Astrocyte (in vitro differentiated cells and primary cell): ENCODE data around the gene WDR81. TPM values are rescaled to one million over a fixed set of nuclear protein-coding genes. Genes with fewer than 3 reads are reported as not detected.
"Not testable (repeated sequence)": the region's sequence is repeated elsewhere in the genome, so short reads cannot be mapped to it uniquely, and the experiment has no call there.

ENCODE experiments used
- DNase-seq: peaks from one replicate; pipeline ENCODE4 v3.0.0-alpha.2; 2010; ENCODE audit warnings: low read depth
- FAIRE-seq: peaks from 2 replicates; lab custom pipeline; 2011; peaks lifted over from hg19 to GRCh38; lab: Jason Lieb, UNC
- H2AFZ ChIP-seq: 2 replicates; pipeline ENCODE4 v1.6.0; 2012; ENCODE audit warnings: low read depth, low read length, inconsistent platforms
- H3K27ac ChIP-seq: 2 replicates; pipeline ENCODE4 v1.5.1; 2011; ENCODE audit warnings: low read depth, low read length, inconsistent platforms
- H3K27me3 ChIP-seq: 2 replicates; pipeline ENCODE4 v1.6.0; 2011; ENCODE audit warnings: low read length, inconsistent platforms; ENCODE audit not compliant: insufficient read depth
- H3K36me3 ChIP-seq: 2 replicates; pipeline ENCODE4 v1.5.1; 2011; ENCODE audit warnings: low read length, inconsistent platforms; ENCODE audit not compliant: insufficient read depth
- H3K4me1 ChIP-seq: 2 replicates; pipeline ENCODE4 v1.5.1; 2011; ENCODE audit warnings: low read length, inconsistent platforms; ENCODE audit not compliant: insufficient read depth
- H3K4me2 ChIP-seq: 2 replicates; pipeline ENCODE4 v1.6.0; 2012; ENCODE audit warnings: low read length, inconsistent platforms
- H3K4me3 ChIP-seq: 2 replicates; pipeline ENCODE4 v1.5.1; 2011; ENCODE audit warnings: low read depth, mild to moderate bottlenecking, low read length, inconsistent platforms; ENCODE audit not compliant: insufficient read depth
- H3K79me2 ChIP-seq: 2 replicates; pipeline ENCODE4 v1.6.0; 2012; ENCODE audit warnings: mild to moderate bottlenecking, low read length, inconsistent platforms; ENCODE audit not compliant: insufficient read depth
- H3K9ac ChIP-seq: 2 replicates; pipeline ENCODE4 v1.6.0; 2012; ENCODE audit warnings: mild to moderate bottlenecking, low read length, inconsistent platforms
- H3K9me3 ChIP-seq: 2 replicates; pipeline ENCODE4 v1.5.1; 2012; ENCODE audit warnings: low read depth, mild to moderate bottlenecking, low read length, inconsistent platforms; ENCODE audit not compliant: insufficient read depth
- H4K20me1 ChIP-seq: 2 replicates; pipeline ENCODE4 v1.6.0; 2012; ENCODE audit warnings: low read length, inconsistent platforms; ENCODE audit not compliant: insufficient read depth
- H3K27ac Mint-ChIP-seq: one replicate; pipeline ENCODE4 v1.8.0; 2021; ENCODE audit warnings: mild to moderate bottlenecking, mixed read lengths; ENCODE audit not compliant: unreplicated experiment
- H3K27me3 Mint-ChIP-seq: one replicate; pipeline ENCODE4 v1.8.0; 2021; ENCODE audit warnings: low read depth, mixed read lengths; ENCODE audit not compliant: unreplicated experiment
- H3K36me3 Mint-ChIP-seq: one replicate; pipeline ENCODE4 v1.8.0; 2021; ENCODE audit warnings: low read depth, mixed read lengths; ENCODE audit not compliant: unreplicated experiment
- H3K4me1 Mint-ChIP-seq: one replicate; pipeline ENCODE4 v1.8.0; 2021; ENCODE audit warnings: low read depth, mixed read lengths; ENCODE audit not compliant: unreplicated experiment
- H3K4me3 Mint-ChIP-seq: one replicate; pipeline ENCODE4 v1.8.0; 2021; ENCODE audit warnings: mild to moderate bottlenecking, moderate library complexity, mixed read lengths; ENCODE audit not compliant: unreplicated experiment
- H3K9me3 Mint-ChIP-seq: one replicate; pipeline ENCODE4 v1.8.0; 2021; ENCODE audit warnings: mild to moderate bottlenecking, mixed read lengths; ENCODE audit not compliant: unreplicated experiment
- EZH2 ChIP-seq: IDR thresholded peaks from 2 replicates; pipeline ENCODE4 v1.6.1; 2012; ENCODE audit warnings: mild to moderate bottlenecking, low read length, inconsistent platforms; ENCODE audit not compliant: insufficient read depth
- total RNA-seq: library from RNA; stranded (reverse); gene quantifications from 2 replicates; pipeline ENCODE4 v1.2.1, GENCODE V29; 2021
- TF ChIP-seq, protein P1 (sequence below): IDR thresholded peaks from 2 replicates; pipeline ENCODE4 v1.5.1; 2011; ENCODE audit warnings: low read depth, mild to moderate bottlenecking, inconsistent platforms, low read length, moderate library complexity; ENCODE audit not compliant: insufficient read depth

Gene WDR81
- total RNA-seq, 1 donor from 2014 or later = 12.3 TPM

DNA sequence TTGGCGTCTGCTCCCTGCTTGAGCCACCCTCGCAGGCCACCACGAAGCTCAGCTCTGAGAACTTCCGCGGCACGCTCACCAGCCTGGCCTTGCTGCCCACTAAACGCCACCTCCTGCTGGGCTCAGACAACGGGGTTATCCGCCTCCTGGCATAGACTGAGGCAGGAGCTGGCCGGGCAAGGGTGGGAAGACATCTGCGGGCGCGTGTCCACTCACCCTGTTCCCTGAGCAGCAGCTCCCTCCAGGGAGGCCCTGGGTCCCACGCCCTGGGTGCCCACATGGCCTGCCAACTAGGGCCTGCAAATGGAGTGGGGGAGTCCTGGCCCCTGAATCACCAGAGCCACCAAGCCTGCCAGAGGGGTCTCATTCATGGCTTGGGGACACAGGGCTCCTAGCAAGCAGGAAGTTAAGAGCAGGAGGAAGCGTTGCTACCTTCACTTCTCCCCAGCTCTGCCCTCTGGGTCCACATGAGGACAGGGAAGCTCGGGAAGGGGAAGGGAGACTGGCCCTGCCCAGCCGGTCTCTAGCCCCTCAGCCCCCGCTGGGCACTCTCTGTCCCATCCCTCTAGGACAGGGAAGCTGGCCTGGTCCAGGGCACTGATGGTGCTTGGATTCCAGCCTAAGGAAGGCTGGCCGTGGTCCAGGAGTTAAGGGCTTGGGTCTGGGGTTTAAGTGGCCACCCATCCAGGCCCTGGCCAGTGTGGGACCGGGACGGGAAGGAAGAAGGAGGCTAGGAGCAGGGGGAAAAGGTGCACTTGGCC lies 13.2 kb downstream of the WDR81 start:
- Histone ChIP-seq H3K4me1 (peaks cover 7% of the 10 kb centered on the region), H3K9ac (no peak overlapping the region), H4K20me1 (peaks cover 14% of the 10 kb centered on the region), H3K36me3 (no peaks in the 10 kb centered on the region), H3K27me3 (no peaks in the 10 kb centered on the region), H3K4me3 (no peak overlapping the region), H3K9me3 (no peaks in the 10 kb centered on the region), H3K4me2 (no peak overlapping the region), H3K79me2 (no peaks in the 10 kb centered on the region), H2AFZ (no peak overlapping the region), H3K27ac (no peak overlapping the region)
- Mint-ChIP-seq H3K27me3 (peaks cover 3% of the 10 kb centered on the region), H3K4me1 (peaks cover 10% of the 10 kb centered on the region), H3K9me3 (no peaks in the 10 kb centered on the region), H3K36me3 (peaks cover 4% of the 10 kb centered on the region), H3K27ac (peak overlapping the region; percentile 18), H3K4me3 (no peak overlapping the region)
- no peak for TF ChIP-seq EZH2
- TF ChIP-seq, protein P1, sequence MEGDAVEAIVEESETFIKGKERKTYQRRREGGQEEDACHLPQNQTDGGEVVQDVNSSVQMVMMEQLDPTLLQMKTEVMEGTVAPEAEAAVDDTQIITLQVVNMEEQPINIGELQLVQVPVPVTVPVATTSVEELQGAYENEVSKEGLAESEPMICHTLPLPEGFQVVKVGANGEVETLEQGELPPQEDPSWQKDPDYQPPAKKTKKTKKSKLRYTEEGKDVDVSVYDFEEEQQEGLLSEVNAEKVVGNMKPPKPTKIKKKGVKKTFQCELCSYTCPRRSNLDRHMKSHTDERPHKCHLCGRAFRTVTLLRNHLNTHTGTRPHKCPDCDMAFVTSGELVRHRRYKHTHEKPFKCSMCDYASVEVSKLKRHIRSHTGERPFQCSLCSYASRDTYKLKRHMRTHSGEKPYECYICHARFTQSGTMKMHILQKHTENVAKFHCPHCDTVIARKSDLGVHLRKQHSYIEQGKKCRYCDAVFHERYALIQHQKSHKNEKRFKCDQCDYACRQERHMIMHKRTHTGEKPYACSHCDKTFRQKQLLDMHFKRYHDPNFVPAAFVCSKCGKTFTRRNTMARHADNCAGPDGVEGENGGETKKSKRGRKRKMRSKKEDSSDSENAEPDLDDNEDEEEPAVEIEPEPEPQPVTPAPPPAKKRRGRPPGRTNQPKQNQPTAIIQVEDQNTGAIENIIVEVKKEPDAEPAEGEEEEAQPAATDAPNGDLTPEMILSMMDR = no peak
- FAIRE-seq (no peak), DNase-seq (no peak)

DNA sequence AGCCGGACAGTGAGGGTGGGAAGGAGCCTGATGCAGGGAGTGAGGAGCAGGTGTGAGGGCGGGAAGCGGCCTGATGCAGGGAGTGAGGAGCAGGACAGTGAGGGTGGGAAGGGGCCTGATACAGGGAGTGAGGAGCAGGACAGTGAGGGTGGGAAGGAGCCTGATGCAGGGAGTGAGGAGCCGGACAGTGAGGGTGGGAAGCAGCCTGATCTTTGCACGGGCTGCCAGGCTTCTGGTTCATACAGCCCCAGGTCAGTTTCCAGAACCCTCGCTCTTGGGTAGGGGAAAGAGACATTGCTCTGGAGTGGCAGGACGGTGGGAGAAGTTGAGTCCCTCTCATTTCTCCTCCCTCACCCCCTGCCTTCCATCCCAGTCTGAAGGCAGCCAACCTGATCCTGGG lies 17.4 kb downstream of the WDR81 start:
- H3K36me3 Mint-ChIP-seq, H3K9me3 ChIP-seq, H3K79me2 ChIP-seq, H3K4me3 ChIP-seq, H3K27ac ChIP-seq, H3K4me1 ChIP-seq, H3K36me3 ChIP-seq, H3K4me2 ChIP-seq, H4K20me1 ChIP-seq, H3K9me3 Mint-ChIP-seq, FAIRE-seq, H3K4me3 Mint-ChIP-seq, DNase-seq, H2AFZ ChIP-seq, H3K4me1 Mint-ChIP-seq, H3K27me3 Mint-ChIP-seq, H3K27me3 ChIP-seq, H3K9ac ChIP-seq, H3K27ac Mint-ChIP-seq: not testable (repeated sequence)

DNA sequence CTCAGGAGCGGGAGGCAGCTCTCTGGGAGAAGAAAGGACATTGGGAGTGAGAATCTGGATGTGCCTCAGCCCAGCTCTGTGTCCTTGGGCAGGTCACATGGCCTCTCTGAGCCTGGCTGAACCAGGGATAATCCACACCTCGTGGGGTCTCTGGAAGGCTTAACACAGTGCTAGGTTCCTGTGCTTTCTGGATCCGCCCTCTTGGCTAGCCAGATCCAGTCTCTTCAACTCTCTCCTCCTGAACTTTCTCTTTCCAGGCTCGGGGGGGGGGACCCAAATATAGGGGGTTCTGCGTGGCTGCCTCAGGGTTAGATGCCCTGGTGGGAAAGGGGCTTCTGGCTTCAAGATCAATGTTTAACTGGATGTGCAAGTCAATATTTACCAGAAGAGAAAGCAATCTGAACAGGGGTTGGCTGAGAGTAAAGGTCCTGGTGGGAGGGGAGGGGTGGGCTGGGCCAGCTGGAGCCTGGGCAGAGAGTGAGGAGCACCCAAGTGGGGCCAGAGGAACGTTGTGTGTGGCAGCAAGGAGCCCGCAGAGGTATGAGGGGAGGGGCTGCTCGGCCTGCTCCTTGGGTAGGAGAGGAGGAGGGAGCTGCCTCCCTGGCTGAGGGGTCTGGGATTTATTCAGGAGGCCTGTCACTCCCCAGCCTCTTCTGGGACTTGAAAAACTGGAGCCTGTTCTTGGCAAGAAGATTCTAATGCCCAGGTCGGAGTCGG lies 18.0 kb downstream of the WDR81 start, which contains the start of gene SERPINF2:
TSS of gene SERPINF2 (plus strand) at position 501 of the 717 bp plus-strand sequence. CDS start 2,125 bp downstream, outside the sequence.
- H3K4me3 Mint-ChIP-seq = no peak within 1 kb of the TSS
- H3K4me1 Mint-ChIP-seq = no peaks in the 10 kb centered on the region
- H3K27me3 ChIP-seq = no peaks in the 10 kb centered on the region
- TF ChIP-seq, protein P1 = no peak
- no peak for TF ChIP-seq EZH2
- no peaks in the 10 kb centered on the region for H3K36me3 ChIP-seq
- H3K9me3 Mint-ChIP-seq = no peaks in the 10 kb centered on the region
- H3K9me3 ChIP-seq = no peaks in the 10 kb centered on the region
- no peak within 1 kb of the TSS for H3K4me3 ChIP-seq
- no peak within 1 kb of the TSS for H3K9ac ChIP-seq
- no peaks in the 10 kb centered on the region for H3K36me3 Mint-ChIP-seq
- peaks cover 5% of the 10 kb centered on the region for H4K20me1 ChIP-seq
- no peaks in the 10 kb centered on the region for H3K79me2 ChIP-seq
- H3K27ac Mint-ChIP-seq = no peak within 1 kb of the TSS
- H3K27me3 Mint-ChIP-seq = peaks cover 4% of the 10 kb centered on the region
- DNase-seq (no peak), FAIRE-seq (no peak)
- H2AFZ ChIP-seq = no peak within 1 kb of the TSS
- H3K27ac ChIP-seq = no peak within 1 kb of the TSS
- H3K4me2 ChIP-seq = no peak within 1 kb of the TSS
- no peaks in the 10 kb centered on the region for H3K4me1 ChIP-seq
